Measurements from ENCODE around the gene RALGAPA2.

The RALGAPA2 gene

DNA sequence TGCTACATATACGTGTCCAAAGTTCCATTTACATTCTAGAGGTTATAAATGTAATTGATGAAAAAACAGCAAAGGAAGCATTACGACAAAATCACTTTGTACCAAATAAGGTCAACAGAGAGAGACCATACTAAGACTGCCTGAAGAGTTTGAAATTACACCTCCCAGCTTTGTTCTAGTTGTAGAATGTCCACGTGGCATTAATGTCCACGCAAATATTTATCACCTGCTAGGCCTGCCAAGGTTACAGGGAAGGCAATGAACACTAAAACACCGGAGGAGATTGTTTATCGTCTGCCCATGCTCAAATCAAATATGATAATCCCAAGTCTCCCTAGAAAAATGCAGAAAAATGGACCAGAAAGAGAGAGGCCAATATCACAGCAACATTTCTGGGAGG, 6.2 kb downstream of the RALGAPA2 start:
- DNase-seq (ENCODE audit: extremely low read depth, low read depth) = no peak
- TF ChIP-seq, protein P1, sequence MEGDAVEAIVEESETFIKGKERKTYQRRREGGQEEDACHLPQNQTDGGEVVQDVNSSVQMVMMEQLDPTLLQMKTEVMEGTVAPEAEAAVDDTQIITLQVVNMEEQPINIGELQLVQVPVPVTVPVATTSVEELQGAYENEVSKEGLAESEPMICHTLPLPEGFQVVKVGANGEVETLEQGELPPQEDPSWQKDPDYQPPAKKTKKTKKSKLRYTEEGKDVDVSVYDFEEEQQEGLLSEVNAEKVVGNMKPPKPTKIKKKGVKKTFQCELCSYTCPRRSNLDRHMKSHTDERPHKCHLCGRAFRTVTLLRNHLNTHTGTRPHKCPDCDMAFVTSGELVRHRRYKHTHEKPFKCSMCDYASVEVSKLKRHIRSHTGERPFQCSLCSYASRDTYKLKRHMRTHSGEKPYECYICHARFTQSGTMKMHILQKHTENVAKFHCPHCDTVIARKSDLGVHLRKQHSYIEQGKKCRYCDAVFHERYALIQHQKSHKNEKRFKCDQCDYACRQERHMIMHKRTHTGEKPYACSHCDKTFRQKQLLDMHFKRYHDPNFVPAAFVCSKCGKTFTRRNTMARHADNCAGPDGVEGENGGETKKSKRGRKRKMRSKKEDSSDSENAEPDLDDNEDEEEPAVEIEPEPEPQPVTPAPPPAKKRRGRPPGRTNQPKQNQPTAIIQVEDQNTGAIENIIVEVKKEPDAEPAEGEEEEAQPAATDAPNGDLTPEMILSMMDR (IDR thresholded peaks at IDR 0.05; ENCODE audit: low read depth, low read length) = no peak

DNA sequence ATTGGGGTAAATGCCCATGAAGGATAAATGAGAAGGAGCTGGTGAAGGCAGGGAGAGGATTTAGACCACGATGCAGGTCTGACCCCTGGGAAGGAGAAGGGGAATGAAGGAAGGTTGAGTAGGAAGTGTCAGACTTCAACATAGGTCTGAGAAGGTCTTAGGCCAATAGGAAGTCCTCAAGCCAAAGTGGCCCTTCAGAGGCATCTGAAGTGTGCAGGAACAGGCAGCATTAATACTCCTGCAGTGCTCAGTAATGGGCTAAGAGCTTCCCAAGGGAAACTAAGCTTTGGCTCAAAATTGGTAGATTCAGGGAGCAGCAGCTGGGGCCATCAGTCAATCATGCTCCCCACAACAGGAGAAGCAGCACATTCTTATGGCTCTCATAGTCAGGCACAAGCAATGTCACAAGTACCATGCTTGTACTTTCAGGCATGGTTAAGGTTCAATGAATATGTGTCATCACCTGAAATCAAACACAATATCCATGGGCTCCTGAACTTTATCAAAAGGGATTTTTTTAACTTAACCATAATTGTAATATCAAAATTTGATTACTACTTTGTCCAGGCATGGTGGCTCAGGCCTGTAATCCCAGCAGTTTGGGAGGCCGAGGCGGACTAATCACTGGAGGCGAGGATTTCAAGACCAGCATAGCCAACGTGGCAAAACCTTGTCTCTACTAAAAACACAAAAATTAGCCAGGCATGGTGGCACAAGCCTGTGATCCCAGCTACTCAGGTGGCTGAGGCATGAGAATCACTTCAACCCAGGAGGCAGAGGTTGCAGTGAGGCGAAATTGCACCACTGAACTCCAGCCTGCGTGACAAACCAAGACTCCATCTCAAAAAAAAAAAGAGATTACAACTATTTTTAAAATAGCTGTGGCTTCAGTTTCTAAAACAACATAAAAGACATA, 9.9 kb downstream of the RALGAPA2 start:
- no peak for DNase-seq (ENCODE audit: extremely low read depth, low read depth)
- TF ChIP-seq, protein P1 (IDR thresholded peaks at IDR 0.05; ENCODE audit: low read depth, low read length) = no peak

DNA sequence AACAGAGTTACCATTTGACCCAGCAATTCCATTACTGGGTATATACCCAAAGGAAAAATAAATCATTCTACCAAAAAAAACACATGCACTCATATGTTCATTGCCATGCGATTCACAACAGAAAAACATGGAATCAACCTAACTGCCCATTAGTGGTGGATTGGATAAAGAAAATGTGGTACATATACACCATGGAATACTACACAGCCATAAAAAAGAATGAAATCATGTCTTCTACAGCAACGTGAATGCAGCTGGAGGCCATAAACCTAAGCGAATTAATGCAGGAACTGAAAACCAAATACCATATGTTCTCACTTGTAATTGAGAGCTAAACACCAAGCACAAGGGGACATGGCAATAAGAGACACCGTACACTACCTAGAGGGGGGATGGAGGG, 12.5 kb downstream of the RALGAPA2 start:
- no peak for DNase-seq (ENCODE audit: extremely low read depth, low read depth)
- TF ChIP-seq, protein P1 (IDR thresholded peaks at IDR 0.05; ENCODE audit: low read depth, low read length) = no peak

DNA sequence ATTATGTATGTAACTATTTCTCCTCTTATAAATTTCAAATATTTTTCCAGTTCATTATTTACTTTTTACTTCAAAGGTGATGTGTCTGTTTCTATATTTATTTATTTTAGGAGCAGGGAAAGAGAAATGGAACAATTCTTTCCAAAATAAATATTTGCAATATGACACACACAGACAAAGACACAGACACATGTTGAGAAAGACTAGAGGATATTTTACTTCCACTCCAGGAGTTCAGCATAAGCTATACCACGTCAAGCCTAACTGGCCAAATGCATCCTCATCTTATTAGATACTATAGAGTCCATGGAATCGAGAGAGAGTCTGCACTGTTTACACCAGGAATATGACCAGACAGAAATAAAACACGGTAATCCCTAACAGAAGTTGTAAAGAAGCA, 13.3 kb downstream of the RALGAPA2 start:
- TF ChIP-seq, protein P1 (IDR thresholded peaks at IDR 0.05; ENCODE audit: low read depth, low read length) = no peak
- DNase-seq (ENCODE audit: extremely low read depth, low read depth) = no peak

DNA sequence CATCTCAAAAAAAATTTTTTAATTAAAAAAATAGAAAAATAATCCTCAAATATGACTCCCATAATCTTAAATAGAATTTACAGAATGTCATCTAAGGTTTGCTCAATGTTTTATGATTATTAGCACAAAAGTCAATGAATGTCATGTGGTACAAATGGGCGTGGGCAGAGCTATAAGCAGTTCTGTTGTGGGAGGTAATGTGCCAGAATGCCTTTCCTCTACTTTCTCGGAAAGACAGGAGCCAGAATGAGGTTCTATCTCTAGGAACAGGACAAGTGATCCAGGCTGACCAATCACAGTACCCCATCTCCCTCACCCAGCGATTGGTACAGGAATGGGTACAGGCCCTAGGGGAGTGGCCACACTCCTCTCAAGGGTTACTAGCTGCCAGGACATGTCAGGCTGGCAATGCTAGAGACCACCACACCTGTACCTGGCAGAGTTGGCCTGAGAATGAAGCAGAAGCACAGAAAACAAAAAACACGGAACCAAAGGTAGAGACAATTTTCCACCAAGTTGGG, 15.1 kb downstream of the RALGAPA2 start:
- TF ChIP-seq, protein P1 (IDR thresholded peaks at IDR 0.05; ENCODE audit: low read depth, low read length) = no peak

DNA sequence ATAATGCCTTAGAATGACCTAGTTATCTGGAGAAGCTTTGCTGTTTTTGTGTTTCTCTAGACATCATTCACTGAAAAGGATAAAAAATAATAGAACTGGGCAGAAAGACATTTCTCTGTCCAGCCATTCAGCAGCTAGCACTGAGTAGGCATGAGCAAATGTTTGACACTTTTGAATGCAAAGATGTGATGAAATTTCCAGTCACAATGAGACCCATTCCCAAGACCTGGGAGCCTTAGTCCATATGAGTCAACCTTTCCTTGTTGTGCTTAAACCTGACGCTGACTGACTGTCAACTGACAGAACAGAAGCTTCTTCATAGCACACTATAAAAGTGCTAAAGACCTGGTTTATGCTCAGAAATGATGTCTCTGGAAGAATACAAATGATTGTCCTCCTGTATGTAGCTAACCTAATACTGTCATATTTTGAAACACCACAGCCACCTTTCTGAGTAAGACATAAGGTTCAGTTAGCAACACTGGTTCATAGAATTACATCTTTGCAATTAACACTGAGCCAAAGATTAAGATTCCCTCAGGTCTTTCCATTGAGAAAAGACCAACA, 17.1 kb downstream of the RALGAPA2 start:
- DNase-seq (ENCODE audit: extremely low read depth, low read depth) = no peak
- TF ChIP-seq, protein P1 (IDR thresholded peaks at IDR 0.05; ENCODE audit: low read depth, low read length) = no peak

More for the DNA sequence above, 15.1 kb downstream of the RALGAPA2 start:
- DNase-seq (ENCODE audit: extremely low read depth, low read depth) = no peak

DNA sequence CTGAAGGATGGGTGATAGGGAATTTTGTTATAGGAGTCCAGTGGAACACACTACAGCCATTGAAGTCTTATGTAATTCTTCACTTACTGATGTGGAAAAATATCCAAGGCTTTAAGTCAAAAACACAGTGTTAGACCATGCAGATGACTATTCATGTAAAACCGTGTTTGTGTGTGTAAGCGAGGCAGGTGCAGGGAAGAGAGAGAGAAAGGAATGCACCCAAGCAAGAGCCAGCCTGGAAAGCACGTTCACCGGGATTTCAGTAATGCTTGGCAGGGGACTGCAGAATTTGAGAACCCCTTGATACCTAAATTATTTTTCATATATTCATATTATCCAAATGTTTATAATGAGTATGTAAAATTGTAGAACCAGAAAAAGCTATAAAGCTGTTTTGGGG, 17.9 kb downstream of the RALGAPA2 start:
- TF ChIP-seq, protein P1 (IDR thresholded peaks at IDR 0.05; ENCODE audit: low read depth, low read length) = no peak
- DNase-seq (ENCODE audit: extremely low read depth, low read depth) = no peak
